Limb (tissue), 2 donors: ENCODE results near the gene TLR9.

Source experiments
- DNase-seq, 2 donors: peaks; one replicate each; pipeline ENCODE4 v3.0.0-alpha.2; 2016; ENCODE audit errors: extremely low spot score in 2 of 2

The TLR9 gene

DNA sequence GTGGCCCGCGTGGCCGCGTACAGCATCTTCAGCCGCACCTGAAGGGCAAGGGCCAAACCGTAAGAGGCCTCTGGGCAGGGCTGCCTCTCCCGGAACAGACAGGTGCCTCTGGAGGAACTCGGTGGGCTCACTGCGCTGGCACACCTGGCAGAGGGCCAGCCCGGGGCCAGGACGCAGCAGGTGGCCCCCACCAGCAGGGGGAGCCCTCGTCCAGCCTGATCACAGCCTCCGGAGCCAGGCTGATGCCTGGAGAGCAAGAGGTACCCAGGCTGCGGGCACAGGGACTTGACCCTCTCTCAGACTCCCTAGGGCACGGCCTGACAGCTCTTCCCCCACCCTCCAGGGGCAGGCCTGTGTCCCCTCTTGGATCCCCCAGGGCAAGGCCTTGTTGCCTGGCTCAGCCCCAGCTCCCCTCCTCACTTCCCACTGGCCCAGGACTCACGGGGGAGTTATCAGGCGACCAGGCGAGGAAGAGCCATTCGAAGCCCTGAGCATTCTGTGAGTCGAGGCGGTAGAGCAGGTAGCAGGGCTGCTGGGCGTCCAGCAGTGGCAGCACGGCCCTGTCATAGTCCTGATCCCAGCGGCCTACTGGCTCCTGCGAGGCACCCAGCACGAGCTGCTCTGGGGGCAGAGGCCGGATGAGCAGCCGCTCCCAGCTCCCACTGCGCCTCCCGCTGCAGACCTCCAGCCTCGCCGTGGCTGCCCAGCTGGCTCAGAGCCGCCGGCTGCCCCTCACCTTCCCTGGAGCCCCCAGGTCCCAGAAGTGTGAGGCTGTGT lies 6.2 kb upstream of the TLR9 start:
- DNase-seq, result peak in 1 of 2 donors; percentile 71

DNA sequence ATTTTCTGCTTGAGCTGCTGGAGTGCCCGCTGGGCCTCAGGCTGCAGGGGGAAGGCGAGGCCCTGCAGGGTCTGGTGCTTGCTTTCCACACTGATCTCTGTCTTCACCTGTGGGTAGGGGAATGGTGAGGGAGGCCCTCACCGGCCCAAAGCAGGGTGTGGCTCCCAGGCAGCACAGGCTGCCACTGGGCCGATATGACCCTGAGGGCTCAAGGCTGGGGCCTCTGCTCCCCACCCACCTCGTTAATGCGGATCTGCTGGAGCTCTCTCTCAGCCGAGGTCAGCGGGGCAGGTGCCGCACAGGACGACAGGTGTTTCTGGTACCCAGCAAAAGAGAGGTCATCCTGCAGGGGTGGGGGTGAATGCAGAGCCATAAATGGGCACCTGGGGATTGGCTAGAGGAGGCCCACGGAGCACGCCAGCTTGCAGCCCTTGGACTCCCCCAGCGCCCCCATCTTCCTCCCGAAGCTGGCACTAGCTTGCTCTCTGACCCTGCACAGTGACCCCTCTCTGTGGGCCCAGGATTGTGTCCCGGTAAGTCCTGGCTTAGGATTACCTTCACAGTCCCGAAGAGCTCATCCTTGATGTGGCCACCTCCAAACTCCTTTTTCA lies 5.5 kb upstream of the TLR9 start:
- no peak for DNase-seq

DNA sequence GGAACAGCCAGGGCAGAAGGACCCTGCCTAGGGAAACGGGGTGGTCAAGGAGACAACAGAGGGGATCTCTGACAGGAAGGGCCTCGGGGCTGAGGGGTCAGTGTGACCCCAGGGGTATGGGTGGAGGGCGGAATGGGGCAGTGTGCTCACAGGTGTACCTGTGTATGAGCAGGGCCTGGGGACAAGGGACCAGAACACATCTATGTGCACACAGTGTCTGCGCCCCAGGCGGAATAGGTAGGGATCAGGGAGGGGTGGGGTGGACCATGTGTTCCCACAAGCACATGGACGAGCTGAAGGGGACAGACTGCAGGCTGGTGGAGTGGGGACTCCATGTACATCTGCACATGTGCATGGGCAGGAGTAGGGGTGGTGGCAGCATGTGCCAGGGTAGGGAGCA lies 5.0 kb upstream of the TLR9 start:
- DNase-seq, result no peak

DNA sequence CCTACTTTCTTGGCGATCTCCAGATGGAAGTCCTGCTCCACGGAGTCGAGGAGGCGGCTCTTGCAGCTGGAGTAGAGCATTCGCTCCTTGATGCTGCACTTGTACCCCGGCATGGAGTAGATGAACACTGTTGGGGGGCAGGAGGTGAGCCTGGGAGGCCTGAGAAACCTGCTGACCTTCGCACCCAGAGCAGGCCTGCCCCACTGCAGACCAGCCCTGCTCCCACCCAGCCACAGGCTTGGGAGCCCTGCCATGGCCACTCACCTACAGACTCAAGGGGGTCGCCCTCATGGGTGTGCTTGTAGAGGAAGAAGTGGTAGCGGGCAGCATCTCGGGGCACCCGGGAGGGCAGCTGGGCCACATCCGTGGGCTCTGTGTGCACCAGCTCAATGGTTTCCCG lies 4.2 kb upstream of the TLR9 start:
- DNase-seq, result no peak

DNA sequence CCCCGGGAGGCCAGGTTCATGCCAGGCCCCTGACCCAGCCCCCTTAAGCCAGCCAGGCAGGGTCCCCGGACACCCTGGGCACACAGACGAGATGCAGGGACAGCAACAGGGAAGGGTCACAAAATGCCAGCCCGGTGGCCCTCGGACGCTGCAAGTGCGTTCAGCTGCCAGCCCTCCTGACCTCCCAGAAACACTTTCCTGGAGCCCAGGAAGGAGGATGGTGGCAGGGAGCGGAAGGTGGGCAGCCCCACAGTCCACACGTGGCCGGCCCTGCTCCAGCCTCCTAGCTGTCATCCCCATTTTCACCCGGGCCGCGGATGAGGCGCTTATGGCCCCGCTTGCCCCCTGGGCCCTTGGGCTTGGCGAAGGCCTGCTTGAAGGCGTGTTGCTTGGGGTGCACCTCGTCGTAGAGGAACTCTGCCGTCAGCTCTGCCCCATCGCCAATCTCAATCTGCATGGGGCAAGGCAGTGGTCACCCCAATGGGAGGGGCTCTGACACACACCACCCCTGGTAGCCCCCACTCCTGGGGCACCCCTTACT lies 3.4 kb upstream of the TLR9 start:
- DNase-seq, result no peak

DNA sequence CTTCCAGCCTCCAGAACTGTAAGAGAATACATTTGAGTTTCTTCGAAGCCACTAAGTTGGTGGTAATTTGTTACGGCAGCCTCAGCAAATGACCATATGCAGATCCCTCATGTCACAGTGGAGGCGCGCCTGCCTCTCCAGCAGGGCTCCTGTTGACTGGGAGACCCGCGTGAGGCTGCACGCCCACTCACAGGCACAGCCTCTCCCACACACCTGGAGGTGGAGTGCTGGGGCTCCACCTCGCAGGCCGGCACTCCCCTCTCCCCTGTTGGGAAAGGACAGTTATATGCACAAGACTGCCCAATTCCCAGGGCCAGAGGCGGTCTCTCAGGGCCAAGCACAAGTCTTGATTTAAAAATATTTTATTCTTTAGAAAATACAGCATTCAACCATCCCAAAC lies 2.8 kb upstream of the TLR9 start:
- no peak for DNase-seq

DNA sequence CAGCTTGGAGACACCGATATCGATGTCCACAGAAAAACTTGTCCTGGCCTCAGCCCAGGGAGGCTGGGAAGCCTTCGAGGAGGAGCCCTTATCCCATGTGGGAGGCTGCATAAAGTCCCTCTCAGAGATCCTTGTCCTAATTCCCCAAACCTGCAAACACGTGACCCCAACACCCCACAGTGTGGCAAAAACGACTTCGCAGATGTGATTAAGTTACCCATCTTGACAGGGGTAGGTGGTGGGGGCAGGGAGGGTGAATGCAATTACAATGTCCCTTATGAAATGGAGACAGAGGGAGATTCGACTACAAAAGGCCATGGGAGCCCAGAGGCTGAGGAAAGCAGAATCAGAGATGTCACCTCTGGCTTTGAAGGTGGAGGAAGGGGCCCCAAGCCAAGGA lies 2.3 kb upstream of the TLR9 start:
- DNase-seq, result no peak

DNA sequence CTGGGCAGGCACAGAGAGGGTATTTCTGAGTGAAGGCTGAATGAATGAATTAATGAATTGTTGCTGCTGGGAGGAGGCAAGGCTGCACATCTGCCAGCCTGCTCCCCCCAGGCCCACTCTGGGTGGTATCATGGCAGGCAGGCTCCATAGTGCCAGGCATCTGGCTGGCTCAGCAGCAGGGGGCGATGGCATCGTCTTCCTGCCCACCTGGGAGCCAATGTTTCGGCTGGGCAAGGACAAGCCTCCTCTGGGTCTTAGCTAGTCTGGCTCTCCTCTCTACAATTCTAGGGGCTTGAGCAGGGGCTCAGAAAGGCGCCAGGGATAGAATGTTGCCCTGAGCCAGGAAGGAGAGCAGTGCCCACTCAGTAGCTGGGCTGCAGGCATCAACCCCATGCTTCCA lies 1.7 kb upstream of the TLR9 start:
- no peak for DNase-seq

DNA sequence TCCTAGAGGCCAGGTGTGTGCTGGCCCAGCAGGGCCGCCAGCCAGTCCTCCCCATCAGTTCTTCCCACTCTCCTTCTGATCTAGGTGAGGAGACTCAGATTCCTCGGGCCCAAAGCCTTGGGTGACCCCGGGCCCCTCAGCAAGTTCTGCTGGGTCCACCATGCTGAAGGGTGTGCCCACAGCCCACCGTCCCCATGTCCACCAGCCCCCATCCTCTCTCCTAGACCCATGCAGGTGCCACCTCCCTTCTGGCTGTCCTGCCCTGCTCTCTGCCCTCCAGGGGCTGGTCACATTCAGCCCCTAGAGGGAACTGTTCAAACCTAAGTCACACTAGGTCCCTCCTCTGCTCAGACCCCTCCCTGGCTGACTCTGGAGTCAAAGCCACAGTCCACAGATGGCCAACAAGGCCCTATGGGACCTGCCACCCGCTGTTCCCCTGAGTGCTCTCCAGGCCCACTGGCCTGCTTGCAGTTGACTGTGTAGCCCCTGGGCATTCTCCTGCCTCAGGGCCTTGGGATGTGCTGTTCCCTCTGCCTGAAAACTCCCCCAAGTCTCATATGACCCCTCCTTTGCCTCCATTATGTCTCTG lies 878 bp upstream of the TLR9 start:
- DNase-seq, result no peak

DNA sequence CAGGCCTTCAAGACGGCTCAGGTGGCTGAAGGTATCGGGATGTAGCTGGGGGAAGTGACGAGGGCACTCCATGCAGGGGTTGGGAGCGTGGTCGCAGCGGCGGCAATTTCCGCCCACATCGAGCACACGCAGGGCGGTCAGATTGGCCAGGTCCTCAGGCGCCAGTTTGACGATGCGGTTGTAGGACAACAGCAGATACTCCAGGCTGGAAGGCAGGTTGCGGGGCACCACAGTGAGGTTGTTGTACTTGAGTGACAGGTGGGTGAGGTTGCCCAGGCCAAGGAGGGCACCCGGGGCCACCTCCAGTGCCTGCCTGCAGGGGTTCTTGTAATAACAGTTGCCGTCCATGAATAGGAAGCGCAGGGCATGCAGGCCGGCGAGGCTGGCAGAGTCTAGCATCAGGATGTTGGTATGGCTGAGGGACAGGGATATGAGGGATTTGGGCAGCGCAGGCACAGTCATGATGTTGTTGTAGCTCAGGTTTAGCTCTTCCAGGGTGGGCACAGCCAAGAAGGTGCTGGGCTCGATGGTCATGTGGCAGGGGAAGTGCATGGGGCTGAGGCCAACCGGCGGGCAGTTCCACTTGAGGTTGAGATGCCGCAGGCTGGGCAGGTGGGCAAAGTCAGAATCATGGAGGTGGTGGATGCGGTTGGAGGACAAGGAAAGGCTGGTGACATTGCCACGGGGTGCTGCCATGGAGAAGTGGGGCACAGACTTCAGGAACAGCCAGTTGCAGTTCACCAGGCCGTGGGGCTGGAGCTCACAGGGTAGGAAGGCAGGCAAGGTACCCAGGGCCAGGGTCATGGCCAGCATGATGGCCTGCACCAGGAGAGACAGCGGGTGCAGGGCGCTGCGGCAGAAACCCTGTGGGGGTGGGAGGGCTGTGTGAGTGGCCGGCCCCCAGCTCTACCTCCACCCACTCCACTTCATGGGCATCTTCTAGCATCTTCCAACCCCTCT lies 1.7 kb downstream of the TLR9 start:
- DNase-seq, result no peak

DNA sequence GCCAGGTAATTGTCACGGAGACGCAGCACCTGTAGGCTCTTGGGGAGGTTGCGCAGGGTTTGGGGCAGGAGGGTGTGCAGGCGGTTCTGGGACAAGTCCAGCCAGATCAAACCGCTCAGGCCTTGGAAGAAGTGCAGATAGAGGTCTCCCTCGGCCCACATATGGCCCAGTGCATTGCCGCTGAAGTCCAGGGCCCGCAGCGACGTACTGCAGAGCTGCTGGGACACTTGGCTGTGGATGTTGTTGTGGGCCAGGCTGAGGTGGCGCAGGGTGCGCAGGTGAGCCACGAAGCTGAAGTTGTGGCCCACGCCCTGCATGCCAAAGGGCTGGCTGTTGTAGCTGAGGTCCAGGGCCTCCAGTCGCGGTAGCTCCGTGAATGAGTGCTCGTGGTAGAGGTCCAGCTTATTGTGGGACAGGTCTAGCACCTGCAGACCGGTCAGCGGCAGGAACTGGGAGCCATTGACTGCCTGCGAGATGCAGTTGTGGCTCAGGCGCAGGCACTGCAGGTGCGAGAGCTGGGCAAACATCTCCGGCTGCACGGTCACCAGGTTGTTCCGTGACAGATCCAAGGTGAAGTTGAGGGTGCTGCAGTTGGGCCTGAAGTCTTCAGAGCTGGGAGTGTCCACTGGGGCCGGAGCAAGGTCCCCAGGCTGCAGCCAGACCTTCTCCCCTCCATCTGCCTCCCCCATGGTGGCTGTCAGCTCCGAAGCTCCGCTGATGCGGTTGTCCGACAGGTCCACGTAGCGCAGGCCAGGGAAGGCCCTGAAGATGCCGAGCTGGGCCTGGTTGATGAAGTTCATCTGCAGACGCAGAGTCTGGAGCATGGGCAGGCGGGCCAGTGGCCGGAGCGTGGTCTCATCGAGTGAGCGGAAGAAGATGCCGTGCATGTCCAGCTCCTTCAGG lies 2.9 kb downstream of the TLR9 start:
- peak in 1 of 2 donors; percentile 16 for DNase-seq

DNA sequence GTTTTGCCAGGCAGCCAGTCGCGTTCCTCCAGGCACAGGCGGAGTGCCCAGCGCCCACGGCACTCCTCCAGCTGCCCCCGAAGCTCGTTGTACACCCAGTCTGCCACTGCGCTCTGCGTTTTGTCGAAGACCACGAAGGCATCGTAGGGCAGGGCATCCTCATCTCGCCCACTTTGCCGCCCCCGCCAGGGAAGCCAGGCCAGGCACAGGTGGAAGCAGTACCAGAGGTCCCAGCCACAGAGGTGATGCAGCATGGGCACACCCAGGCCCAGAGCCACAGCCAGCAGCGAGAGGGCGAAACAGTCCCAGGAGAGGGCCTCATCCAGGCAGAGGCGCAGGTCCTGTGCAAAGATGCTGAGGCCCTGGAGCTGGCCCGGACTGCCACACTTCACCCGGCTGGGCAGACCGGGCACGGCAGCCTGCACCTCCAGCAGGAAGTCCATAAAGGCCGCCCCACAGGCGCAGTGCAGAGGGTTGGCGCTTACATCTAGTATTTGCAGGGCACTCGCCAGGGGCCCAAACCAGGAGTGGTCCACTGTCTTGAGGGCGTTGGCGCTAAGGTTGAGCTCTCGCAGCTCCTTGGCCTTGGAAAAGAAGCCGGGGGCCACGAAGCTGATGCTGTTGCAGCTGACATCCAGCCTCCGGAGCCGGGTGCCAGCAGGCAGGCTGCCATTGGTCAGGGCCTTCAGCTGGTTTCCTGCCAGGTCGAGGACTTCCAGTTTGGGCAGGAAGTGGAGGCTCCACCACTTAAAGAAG lies 3.7 kb downstream of the TLR9 start:
- peak in 1 of 2 donors; percentile 22 for DNase-seq

DNA sequence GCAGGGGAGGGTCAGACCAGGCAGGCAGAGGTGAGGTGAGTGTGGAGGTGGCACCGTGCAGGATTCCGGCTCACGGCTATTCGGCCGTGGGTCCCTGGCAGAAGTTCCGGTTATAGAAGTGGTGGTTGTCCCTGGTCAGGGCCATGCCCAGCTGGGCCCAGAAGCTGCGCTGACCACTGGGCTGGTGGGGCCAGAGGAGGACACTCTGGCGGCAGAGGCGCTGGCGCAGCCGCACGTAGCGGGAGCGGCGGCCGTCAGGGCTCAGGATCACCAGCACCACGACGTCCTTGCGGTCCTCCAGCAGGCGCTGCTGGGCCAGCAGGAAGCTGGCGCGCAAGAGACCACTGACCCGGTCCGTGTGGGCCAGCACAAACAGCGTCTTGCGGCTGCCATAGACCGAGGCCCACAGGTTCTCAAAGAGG lies 4.3 kb downstream of the TLR9 start:
- peak in 1 of 2 donors; percentile 25 for DNase-seq

DNA sequence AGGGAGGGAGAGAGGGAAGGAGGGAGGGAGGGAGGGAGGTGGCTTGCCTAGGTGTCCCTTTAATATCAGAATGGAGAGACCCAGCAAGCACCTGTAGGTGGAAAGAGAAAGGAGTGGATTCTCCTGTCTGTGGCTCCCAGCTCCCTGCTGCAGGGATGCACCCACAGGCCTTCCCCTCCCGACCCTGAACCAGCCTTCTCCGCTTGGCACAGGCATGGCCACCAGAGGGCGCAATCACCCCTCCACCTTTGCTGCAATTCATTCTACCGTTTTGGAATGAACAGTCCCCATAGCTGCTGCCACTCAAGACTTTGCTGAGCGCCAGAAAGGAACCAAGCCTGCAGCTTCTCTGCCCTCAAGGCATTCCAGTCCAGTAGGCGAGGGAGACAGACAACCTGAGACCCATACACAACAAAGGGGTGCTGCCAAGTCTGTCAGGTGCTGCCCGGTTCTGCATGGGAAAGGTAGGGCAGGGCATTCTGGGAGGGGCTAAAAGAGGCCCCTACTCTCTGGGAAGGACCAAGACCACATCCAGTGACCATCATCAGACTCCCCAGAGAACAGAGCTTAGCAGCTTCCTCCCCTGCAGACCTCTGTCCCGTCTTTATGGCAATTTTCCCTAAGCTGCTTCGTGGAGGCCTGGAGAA lies 4.9 kb downstream of the TLR9 start:
- peak; percentile 78 to 92 for DNase-seq

DNA sequence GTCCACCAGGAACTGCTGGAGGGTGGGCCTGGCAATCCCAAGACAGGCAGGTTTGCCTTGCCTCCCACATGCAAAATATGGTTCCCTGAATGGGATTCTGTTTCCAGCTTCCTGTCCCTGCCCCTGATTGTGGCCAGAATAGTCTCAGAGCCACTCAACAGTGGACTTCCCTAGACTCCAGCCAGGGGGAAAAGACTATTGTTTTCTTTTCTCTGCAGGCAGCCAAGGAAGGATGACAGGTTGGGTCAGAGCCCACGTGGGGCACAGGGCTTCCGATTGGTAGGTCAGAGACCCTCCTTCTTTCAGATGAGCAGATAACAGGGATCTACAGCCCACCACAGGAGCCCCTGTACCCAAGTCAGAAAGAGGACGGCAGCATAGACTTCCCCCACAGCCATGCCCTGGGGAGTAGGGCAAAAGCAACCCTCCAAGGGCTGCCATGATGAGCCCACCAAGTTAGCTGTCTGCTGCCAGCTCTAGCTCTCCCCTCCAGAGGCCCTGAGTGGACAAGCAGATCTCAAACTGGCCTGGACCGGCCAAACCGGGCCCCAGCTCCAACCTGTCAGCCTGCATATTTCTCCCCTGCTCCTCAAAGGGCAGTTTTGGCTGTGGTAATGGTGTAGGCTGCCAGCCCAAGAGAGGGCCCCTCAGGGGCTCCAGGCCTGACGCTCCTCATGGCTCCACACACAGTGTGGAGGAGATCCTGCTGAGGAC lies 6.4 kb downstream of the TLR9 start:
- DNase-seq, result peak in 1 of 2 donors; percentile 32

DNA sequence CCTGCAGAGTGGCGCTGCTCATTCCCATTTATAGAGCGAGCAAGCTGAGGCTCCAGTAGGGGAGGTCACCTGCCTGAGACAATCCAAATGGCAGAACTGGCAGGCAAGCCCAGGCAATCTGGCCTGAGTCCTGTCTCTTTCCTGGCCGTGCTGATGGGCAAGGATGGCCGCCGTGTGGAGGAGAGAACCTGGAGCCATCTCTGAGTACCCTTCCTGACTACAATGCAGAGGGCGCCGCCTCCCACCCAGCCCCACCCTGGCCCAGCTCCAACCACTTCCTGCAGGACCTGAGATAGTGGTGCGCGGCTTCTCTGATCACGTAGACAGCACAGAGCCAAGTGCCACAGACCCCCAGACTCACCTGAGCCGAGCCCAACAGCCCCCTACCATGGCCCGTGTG lies 7.0 kb downstream of the TLR9 start:
- peak in 1 of 2 donors; percentile 22 for DNase-seq

DNA sequence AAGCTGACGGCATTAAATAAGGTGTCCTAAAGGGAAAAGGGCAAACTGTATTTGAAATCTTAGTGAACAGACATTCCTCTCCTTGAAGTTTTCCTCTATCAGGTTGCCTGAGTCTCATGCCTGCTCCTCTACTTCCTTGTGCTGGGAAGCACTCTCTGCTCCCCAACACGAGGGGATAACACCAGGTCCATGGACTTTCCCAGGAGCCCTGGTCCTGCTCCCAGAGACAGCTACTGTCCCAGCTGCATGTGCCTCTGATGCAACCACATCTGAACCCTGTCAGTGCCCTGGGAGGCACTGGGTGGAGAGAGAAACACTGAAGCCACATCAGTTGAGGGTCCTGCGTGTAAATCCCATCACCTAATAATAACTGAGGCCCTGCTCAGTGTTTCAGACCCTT lies 7.4 kb downstream of the TLR9 start:
- no peak for DNase-seq

DNA sequence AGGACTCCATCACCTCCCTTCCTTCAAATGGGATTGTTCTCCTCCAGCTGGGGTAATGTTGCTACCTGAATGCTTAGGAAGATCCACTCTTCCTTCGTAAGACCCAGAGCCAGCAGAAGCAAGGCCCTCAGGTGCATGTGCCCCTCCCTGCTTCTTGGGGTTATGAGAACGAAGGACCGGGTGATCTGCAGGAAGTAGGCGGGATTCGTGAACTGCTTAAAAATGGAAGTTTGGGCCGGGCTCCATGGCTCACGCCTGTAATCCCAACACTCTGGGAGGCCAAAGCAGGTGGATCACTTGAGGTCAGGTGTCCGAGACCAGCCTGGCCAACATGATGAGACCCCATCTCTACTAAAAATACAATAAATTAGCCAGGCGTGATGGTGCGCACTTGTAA lies 8.0 kb downstream of the TLR9 start:
- no peak for DNase-seq
